Measurements from ENCODE around the gene AMBP.
"Not testable (repeated sequence)": the region's sequence is repeated elsewhere in the genome, so short reads cannot be mapped to it uniquely, and the experiment has no call there.

Gene AMBP

GRCh38 chr9:114090798-114091197 lies 12.7 kb upstream of the AMBP start:
- DNase-seq = no peak

- no peak for DNase-seq
Observed at GRCh38 chr9:114089206-114089840, 11.2 kb upstream of the AMBP start.

GRCh38 chr9:114088571-114089170 lies 10.6 kb upstream of the AMBP start:
- DNase-seq = no peak

DNA sequence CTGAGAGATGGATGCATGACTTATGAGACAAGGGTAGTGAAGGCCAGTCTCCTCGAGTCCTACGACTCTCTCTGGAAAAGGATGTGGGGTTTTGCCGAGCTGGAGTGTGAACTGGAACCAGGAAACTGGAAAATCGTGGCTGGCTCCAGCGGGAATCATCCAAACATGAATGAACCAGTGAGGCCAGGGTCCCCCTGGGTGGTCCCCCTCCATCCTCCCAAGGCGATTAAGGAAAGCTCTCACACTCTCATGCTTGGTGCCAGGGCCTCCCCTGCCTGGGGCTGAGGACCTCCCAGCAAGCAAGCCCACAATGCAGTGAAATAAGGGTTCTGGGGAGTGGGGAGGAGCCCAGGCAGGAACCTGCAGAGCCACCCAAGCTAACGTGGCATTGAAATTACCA lies 9.6 kb upstream of the AMBP start:
- DNase-seq = no peak

- no peak for DNase-seq
Observed at GRCh38 chr9:114086607-114087006, 8.5 kb upstream of the AMBP start.

DNA sequence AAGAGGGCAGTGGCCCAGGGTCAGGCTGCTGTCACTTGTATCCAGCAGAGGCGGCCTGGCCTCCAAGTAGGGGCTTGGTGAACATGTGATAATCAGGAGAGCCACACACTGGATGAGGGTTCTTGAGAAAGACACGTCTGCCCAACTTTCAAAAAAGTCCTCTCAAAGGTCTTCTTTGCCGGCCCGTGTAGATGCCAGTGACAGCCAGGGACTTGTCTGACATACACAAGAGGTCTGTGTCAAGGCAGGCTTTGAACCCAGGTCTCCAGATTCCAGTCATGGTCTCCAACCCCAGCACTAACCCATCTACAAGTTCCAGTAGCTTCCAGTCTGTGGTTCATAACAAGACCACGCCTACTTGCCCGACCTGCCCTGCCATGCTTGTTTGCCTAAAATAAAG lies 7.9 kb upstream of the AMBP start:
- no peak for DNase-seq

DNA sequence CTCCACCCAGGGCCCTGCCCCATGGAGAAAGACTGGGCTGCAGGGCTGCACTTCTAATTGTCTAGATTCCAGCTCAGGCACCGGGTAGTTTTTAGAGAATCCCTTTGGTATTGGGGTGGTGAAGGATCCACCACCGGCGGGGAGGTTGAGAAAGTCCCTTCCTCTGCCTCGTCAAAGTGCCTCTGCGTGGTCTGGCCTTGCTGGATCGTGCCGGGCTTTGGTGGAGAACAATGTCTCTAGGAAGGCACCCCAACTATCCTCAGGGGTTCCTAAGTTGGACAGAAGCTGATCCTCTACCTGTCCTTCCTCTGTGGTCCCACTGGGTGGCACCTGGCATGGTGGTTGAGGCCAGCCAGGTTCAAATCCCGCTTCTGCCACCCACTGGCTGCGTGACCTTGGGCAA lies 7.3 kb upstream of the AMBP start:
- DNase-seq = no peak

- no peak for DNase-seq
Observed at GRCh38 chr9:114084282-114085073, 6.4 kb upstream of the AMBP start.

DNA sequence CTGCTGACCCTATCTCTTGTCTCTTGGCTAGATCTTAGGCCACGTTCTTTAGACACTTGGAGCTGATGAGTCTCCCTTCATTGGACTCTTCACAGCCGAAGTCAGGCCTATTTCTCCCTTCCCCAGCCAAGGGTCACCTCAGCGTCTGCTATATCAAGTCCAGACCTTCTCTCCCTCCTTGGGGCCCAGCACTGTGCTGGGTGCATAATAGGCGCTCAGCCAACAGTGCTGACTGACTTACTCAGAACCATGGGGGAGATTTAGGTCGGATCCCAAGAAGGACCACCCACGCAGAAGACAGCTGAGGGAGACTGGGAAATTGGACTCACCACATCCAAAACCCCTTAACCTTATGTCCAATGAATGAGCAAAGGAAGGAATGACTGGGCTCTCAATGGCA lies 5.6 kb upstream of the AMBP start:
- no peak for DNase-seq

- not testable (repeated sequence) for DNase-seq
Observed at GRCh38 chr9:114082763-114083412, 4.8 kb upstream of the AMBP start.

- DNase-seq = peak; percentile 72
Observed at GRCh38 chr9:114082017-114082762, 4.1 kb upstream of the AMBP start.

- no peak for DNase-seq
Observed at GRCh38 chr9:114081441-114082016, 3.4 kb upstream of the AMBP start.

DNA sequence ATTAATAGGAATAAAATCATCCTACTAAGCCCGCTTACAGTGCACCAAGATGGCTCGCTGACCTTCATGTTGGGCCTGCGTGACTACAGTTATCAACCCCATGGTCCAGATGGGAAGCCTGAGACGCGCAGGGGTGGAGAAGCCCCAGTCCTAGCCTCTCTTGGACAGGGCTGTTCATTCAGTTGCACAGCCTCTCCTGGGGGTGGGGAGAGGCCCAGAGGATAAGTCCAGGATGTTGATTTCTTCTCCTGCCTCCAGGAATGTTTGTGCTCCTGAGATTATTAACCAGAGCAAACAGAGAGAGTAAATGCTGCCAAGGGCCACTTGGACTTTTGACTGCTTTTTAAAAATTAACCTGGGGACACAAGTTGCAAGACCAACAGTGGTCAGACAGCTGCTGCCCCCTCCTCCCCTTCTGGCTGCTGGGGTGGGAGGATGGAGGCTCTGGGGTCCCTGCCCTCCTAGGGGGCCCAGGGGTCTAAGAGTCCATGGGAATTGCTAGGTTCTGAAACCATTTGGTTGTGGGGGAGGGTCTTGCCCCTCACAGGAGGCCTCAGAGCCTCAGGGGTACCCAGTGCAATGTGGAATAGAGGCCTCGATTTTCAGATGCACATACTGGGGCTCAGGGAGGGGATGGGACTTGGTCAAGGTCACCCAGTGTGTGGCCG lies 2.8 kb upstream of the AMBP start:
- DNase-seq = no peak

- DNase-seq = no peak
Observed at GRCh38 chr9:114080195-114080772, 2.2 kb upstream of the AMBP start.

DNA sequence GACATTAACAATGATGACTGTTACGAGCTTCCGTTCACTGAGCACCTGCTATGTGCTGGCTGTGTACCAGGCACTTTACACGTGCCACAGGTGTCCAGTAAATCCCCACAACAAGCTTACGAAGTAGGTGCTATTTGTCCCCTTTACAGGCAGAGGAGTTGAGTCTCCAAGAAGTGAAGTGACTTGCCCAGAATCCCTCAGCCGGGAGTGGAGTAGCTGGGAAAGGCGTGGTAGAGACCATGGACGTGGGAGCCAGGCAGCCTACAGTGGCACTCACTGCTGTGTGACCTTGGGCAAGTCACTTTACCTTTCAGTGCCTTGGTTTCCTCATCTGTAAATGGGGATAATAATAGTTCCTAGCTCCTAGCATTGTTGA lies 669 bp upstream of the AMBP start:
- DNase-seq = no peak

DNA sequence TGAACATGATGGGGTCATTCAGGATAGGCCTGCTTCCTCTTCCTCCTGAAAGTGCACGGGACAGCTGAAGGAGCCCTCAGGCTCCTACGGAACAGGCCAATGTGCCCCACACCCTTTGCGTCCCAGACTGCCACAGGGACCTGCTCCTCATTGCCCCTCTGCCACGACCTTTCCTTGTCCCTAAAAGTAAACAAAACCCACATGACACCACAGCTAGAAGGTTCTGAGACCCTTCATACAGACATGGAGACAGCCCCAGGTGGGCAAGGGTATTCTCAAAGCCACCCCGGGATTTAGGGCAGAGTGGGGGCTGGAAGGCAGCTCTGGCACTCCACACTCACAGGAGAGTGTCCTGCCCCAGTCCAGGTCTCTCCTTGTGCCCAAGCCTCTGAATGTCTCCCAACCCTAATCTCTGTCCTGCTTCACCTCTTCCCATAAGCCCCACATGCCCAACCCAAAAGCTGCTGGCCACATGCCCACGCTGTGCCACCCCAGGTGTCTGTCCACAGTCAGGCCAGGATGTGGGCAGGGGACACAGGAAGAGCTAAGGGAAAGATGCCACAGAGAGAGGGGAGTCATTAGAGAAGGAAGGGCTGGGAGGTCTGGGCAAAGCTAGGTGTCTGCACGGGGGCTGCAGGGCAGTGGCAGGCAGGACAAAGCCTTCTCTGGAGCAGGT lies 800 bp downstream of the AMBP start:
- DNase-seq = no peak

GRCh38 chr9:114076237-114077161 lies 1.6 kb downstream of the AMBP start:
- DNase-seq = no peak

DNA sequence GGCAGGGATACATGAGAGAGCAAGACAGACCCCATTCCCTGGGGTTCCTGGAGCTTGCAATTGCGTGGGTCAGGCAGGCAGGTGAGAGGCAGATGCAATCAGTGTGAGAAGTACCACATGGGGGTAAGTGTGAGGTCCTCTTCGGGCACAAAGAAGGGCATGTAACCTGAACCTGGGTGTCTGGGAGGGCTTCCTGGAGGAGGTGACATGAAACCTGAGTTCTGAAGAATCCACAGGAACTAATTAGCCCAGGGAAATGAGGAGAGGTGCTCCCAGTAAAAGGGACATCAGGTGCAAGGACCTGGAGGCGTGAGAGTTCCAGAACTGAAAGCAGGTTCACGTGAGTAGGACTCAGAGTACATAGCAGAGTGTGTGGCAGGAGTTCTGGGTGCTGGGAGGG lies 2.5 kb downstream of the AMBP start:
- DNase-seq = no peak

DNA sequence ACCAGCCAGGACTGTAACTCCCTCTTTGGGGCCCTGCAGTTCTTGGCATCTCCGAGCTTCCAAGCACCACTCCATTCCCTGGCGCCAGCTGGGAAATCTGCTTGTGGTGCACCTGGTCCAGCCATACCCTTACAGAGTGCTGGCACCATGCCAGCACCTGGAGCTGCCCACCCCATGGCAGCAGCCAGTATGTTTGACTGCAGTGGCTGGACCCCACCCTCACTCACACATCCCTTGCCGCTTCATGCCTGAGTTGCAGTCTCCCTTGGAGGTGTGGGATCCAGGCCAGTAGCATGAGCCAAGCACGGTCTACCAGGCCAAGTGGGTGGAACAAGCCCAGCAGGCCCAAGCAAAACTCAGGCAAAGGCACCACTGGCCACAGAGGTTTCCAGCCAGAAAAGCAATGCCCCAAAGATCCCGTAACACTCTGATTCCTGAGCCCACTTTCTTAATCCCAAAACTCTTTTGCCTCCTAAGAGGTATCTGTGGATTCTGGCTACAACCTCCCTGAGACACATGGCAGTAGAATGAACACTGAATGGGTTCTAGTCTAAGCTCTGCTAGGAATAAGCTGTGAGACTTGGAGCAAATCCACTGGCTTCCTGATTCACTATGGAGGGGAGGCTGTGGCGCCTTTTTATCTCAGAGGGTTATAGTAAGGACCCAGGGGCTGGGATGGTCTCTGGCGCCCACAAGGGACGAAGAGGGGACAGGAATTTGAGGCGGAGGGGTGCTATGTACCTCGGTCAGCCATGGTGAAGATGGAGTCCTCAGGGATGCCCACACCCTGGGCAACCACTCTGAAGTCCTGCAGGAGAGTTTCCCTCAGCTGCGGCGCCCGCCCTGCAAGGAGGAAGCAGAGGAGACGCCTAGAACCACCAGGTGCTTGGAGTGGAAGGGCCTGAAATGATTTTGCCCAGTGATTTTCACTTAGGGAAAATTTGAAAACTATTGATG lies 5.6 kb downstream of the AMBP start:
- DNase-seq = no peak
